HepG2 (cell line): ENCODE results near the gene AZU1. TPM values are rescaled to one million over a fixed set of nuclear protein-coding genes. Genes with fewer than 3 reads are reported as not detected.

Experiments used
- EED ChIP-seq: sonication (generic); formaldehyde crosslinking; IDR thresholded peaks from 2 replicates; pipeline ENCODE4 v1.5.0; 2020; ENCODE audit warnings: mild to moderate bottlenecking, missing genetic modification reagents
- NR2F2 ChIP-seq: IDR thresholded peaks from 2 replicates; pipeline ENCODE4 v1.6.1; 2012; ENCODE audit warnings: low read depth, inconsistent platforms, borderline replicate concordance
- RERE ChIP-seq: IDR thresholded peaks from 2 replicates; pipeline ENCODE4 v1.6.1; 2016; ENCODE audit warnings: low read depth, missing genetic modification reagents, missing compliant biosample characterization
- TBP ChIP-seq: sonication (generic); formaldehyde crosslinking; IDR thresholded peaks from 2 replicates; pipeline ENCODE4 v1.5.0; 2020; ENCODE audit warnings: missing genetic modification reagents
- U2AF1 ChIP-seq: fragments of 200-400 bp; formaldehyde crosslinking; optimal IDR thresholded peaks from 2 replicates; pipeline ENCODE3; 2017; ENCODE audit warnings: mild to moderate bottlenecking, low read depth, low read length
- XBP1 ChIP-seq: sonication (generic); formaldehyde crosslinking; IDR thresholded peaks from 2 replicates; pipeline ENCODE4 v1.5.0; 2020; ENCODE audit warnings: missing genetic modification reagents
- ZBTB2 ChIP-seq: sonication (generic); formaldehyde crosslinking; IDR thresholded peaks from 2 replicates; pipeline ENCODE4 v1.8.0; 2022; ENCODE audit warnings: low read depth, missing genetic modification reagents
- ZNF280B ChIP-seq: sonication (generic); formaldehyde crosslinking; IDR thresholded peaks from 2 replicates; pipeline ENCODE4 v1.5.0; 2020; ENCODE audit warnings: missing genetic modification reagents, mild to moderate bottlenecking, borderline replicate concordance
- ZNF567 ChIP-seq: sonication (generic); formaldehyde crosslinking; IDR thresholded peaks from 2 replicates; pipeline ENCODE4 v1.8.1; 2023; ENCODE audit warnings: mild to moderate bottlenecking, missing genetic modification reagents, borderline replicate concordance
- ZNF598 ChIP-seq: sonication (generic); formaldehyde crosslinking; IDR thresholded peaks from 2 replicates; pipeline ENCODE4 v1.5.1; 2020; ENCODE audit warnings: mild to moderate bottlenecking, missing genetic modification reagents, borderline replicate concordance
- ZNF652 ChIP-seq: IDR thresholded peaks from 2 replicates; pipeline ENCODE4 v1.6.1; 2016; ENCODE audit warnings: low read depth, borderline replicate concordance
- ZNF766 ChIP-seq: sonication (generic); formaldehyde crosslinking; IDR thresholded peaks from 2 replicates; pipeline ENCODE4 v1.5.0; 2020; ENCODE audit warnings: missing genetic modification reagents, borderline replicate concordance
- ZSCAN25 ChIP-seq: sonication (generic); formaldehyde crosslinking; IDR thresholded peaks from 2 replicates; pipeline ENCODE4 v1.8.0; 2022; ENCODE audit warnings: mild to moderate bottlenecking, missing genetic modification reagents
- polyA plus RNA-seq, 8 experiments: library from polyadenylated mRNA; depleted of rRNA in 3 of 8; stranded (reverse) in 7 of 8; unstranded in 1 of 8; fragments of >200 nt; fragmentation: Illumina TruSeq in 4 of 8; extraction: Trizol in 4 of 8; gene quantifications; 2 replicates each; pipeline versions ENCODE4 v1.2.1 to v1.2.3, GENCODE V29; 2011 to 2016; ENCODE audit warnings: low read depth in 4 of 8, missing spikeins in 1 of 8, mixed read lengths in 1 of 8; ENCODE audit not compliant: insufficient read depth in 1 of 8
- total RNA-seq, 5 experiments: library from RNA; depleted of rRNA; stranded (reverse); fragments of >200 nt; fragmentation: Illumina TruSeq; extraction: Trizol; gene quantifications; 2 replicates each; pipeline ENCODE4 v1.2.3, GENCODE V29; 2016; ENCODE audit warnings: low read depth in 1 of 5

The AZU1 gene
- total and polyA plus RNA-seq, 2 of the 13 experiments (the other 11 are each of a cell fraction or from before 2014, with no cell fraction given) = not detected

GRCh38 chr19:843180-843835 is 15.7 kb downstream of the AZU1 start (continued):
- TF ChIP-seq ZBTB2 (CRISPR knock-in tag) = no peak
- TF ChIP-seq ZSCAN25 (CRISPR knock-in tag) = 0 out of 2 replicates have a peak, but pooled peaks have one; percentile 20
- TF ChIP-seq NR2F2 = no peak
- TF ChIP-seq ZNF652 = no peak
- no peak for TF ChIP-seq ZNF598 (CRISPR knock-in tag)
- 0 out of 2 replicates have a peak, but pooled peaks have one; percentile 71 for TF ChIP-seq EED (CRISPR knock-in tag)
- TF ChIP-seq RERE (CRISPR knock-in tag) = no peak
- TF ChIP-seq ZNF567 (CRISPR knock-in tag) = no peak
- no peak for TF ChIP-seq TBP (CRISPR knock-in tag)
- peak; percentile 30; the same call in 1 of the 2 replicates for TF ChIP-seq ZNF280B (CRISPR knock-in tag)
- TF ChIP-seq U2AF1 = no peak
- no peak for TF ChIP-seq ZNF766
- TF ChIP-seq XBP1 (CRISPR knock-in tag) = no peak
